GM21390 (cell line): ENCODE measurements around the gene COL26A1.
"Not testable (repeated sequence)": the region's sequence is repeated elsewhere in the genome, so short reads cannot be mapped to it uniquely, and the experiment has no call there.

ENCODE experiments used
- ATAC-seq: cut with Tn5 transposase; IDR thresholded peaks from one replicate; pipeline ENCODE4 v1.9.1; 2021; ENCODE audit not compliant: unreplicated experiment

Gene COL26A1

DNA sequence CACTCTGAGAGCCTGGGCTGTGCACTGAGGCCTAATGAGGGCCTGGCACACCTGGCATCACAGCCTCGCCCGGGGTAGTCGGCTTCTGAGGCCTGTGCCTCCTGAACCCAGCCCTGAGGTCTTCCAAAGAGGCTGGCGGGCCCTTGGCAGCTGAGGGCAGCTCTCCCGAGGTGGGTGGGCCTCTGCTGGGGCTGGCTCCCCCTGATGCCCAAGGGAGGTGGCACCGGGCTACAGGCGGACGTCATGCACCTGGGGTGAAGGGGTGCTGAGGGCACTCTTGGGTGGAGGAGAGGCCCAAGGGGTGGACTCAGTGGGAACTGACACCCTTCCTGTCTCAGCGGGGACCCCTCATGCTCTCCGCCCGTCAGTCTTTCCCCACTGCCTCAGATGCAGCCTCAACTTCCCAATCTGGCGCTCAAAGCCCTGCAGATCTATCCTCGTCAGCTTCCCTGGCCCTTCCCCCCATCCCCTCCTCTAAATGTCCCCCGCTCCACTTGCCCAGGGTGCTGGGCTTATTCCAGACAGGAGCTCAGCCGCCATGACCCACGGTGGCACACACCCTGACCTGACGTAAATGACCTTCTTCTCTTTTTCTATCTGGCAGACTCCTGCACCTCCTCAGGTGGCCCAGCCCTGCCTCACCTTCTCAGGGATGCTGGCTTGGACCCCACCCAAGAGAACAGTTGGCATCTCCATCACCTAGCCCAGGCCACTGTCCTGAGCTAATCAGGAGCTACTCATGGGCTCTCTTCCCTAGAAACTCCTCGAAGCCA is 228.2 kb downstream of the COL26A1 start:
- no peak for ATAC-seq

DNA sequence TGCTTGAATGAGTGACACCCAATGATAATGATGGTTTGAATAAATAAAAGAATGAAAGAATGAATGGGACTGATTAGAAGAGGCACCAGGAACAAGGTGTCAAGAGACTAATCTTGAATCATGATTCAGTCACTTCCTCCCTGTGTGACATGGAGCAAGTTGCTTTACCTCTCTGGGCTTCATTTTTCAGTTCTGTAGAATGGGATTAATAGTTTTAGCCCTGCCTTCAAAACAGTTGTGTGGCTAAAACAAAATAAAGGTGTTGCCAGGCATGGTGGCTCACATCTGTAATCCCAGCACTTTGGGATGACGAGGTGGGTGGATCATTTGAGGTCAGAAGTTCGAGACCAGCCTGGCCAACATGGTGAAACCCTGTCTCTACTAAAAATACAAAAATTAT is 228.8 kb downstream of the COL26A1 start:
- ATAC-seq = no peak

DNA sequence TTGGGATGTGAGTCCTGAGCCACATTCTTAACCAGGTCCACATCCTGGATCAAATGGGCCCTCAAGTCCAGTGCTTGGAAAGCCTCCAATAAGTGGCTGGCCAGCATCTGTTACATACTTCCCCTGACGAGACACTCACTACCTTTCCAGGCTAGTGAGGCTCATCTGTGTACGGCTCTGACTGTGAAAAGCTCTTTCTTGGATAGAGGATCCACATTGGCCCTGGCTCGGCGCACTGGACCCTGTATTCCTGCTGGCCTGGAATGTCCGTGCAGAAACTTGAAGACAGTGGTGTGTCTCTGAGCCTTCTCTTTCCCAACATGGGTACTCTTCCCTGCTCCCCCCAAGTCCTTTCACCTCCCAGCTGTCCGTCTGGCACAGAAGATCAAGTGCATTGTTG is 230.9 kb downstream of the COL26A1 start:
- ATAC-seq = no peak

DNA sequence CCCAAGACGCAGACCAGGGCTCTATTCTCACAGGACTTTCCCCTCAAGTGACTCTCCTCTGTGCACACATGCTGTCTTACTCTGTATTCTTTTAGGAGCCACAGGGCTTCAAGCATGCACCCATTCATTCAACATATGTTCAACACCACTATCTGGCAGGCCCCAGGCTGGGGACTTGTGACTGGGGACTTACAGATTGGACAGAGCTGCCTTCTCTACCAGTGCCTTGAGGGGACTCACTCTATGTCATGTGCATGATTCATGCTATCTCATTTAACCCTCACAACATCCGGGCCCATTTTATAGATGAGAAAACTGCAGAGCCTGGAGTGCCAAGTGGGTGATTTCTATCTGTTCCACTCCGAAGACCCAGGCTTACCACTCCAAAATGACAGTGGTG is 232.1 kb downstream of the COL26A1 start:
- no peak for ATAC-seq

DNA sequence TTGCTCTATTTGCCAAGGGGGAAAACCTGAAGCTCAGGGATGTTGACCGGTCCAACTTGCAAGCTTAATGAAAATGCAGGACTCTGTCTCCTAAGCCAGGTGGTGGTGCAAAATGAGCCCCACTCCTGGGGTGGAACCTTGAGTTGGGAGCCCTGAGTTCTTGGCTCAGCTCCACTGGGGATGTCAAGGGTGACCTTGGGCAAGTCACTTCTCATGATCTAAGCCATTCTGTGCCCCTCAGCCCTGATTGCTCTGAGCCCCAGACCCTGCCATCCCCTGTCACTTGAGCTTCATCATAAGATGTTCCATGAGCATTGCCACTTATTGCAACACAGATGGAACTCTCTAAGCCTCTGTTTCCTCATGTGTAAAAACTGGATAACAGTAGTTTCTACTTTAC is 232.6 kb downstream of the COL26A1 start:
- ATAC-seq = no peak

DNA sequence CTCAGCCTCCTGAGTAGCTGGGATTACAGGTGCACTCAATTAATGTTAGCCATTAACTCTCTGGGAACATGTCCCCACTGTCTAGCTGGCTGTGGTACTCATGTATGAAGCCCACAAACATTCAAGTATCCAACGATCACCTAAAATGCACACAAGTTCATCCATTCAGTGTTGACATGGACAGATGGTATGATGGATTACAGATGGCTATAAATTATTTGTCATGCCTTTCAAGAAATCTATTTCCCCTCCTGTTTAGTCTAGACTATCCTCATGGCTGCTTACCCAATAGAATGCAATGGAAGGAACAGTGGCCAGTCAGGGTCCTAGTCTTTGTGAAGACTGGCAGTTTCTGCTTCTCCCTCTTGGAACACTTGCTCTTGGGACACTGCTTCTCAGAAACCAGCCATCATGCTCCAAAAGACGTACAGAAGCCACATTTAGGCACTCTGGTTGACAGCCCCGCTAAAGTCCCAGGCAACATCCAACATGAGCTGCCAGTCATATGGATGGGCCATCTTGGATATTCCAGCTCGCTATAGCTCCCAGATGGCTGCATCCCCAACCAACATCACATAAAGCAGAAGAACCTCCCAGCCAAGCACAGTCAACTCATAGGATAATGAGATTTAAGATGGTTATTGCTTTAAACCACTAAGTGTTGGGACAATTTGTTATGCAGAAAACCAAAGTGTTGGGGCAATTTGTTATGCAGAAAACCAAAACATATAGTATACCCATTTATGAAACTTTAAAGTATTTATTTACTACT is 233.3 kb downstream of the COL26A1 start:
- ATAC-seq = no peak

DNA sequence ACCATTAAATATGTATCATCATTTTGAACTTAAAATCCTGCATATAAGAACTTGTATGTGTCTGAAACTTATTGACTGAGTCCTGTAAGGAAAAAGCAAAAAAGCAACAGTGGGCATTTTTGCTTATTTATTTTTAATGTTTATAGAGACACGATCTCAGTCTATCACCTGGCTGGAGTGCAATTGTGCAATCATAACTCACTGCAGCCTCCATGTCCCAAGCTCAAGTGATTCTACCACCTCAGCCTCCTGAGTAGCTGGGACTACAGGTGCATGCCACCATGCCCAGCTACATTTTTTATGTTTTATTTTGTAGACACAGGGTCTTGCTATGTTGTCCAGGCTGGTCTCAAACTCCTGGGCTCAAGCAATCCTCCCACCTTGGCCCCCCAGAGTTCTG is 234.2 kb downstream of the COL26A1 start:
- no peak for ATAC-seq

DNA sequence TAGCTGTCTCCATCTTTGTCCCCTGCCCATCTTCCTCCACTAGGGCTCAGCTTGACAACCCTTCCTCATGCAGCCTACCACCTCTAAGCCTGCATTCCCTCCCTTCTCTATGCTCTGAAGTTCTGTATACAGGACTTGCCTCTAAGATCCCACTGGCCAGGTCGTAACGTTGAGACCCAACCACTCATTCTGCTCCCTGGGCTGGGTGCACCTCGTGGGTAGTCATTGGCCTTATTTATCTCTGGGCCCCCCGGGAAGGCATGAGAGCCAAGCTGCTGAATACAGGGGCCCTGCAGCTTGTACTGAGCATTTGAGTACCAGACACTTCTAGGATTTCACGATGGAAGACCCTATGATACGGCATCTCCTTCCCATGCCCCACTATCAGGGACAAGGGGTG is 235.3 kb downstream of the COL26A1 start:
- no peak for ATAC-seq

DNA sequence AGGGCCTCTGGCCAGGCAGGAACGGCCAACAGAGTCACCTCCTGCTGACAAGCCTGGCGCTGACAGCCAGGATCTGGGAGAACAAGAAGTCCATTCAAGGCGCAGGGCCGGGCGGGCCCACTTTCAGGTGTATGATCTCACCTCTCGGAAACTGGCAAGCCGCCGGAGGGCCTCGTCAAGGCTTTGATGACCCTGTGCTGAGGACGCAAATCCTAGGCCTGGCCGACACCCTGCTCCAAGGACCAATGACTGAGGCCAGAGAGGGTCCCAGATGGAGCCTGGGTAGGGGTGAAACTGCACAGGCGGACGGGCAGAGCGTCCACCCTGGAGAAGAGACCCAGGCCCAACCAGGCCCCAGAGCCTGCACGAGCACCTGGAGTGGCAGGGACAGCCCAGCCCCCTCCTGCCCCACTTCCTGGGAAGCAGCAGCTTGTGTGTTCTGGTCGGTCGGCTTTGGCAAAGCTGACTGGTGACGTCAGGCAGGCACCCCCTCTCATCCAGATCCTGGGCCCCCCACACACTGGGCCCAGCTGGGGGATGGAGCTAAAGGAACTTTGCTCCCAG is 235.8 kb downstream of the COL26A1 start:
- no peak for ATAC-seq

DNA sequence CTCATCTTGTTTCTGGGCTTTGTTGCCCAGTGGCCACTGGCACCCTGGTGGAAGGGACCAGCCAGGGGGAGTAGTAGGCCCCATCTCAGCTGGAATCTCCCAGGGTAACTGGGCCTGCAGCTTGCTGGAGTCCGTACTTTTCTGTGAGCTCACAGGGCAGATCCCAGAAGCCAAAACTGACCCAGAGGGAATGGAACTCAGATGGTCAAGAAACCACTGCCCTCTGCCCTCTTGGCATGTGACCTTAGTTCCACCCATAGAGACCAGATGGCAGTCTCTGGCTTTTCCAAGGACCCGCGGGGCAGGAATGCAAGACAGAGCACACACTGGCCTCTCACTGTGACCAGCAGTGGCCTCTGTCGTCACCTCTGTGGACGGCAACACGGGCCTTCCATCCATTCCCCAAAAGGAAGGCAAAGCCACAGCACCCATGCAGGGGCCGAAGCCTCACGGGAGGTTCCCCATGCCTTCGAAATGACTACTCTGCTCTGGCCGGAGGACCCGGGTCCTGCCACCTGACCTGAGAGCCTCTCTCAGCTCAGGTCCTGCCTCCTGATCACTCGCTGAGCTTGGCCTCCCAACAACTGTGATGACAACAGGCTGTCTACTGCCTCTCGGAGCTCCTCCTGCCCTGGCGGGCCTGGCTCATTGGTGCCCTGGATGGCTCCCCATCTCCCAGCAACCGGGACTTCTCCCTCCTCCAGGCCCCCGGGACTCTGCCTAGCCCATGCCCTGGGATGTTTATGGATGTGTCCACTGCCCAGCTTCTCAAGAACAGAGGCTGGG is 236.5 kb downstream of the COL26A1 start:
- no peak for ATAC-seq

DNA sequence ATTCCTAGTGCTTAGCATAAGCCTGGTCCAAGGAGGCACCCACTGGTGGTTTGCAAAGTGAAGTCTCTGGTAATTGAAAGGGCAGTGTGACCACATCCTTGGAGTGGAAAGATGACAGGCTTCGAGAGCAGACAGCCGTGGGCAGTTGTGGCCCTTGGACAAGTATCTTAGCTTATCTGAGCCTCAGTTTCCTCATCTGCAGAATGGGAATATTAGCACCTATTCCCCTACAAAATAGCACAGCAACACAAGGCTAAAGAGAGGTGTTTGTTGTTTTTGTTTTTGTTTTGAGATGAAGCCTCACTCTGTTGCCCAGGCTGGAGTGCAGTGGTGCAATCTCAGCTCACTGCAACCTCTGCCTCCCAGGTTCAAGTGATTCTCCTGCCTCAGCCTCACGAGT is 237.1 kb downstream of the COL26A1 start:
- no peak for ATAC-seq

DNA sequence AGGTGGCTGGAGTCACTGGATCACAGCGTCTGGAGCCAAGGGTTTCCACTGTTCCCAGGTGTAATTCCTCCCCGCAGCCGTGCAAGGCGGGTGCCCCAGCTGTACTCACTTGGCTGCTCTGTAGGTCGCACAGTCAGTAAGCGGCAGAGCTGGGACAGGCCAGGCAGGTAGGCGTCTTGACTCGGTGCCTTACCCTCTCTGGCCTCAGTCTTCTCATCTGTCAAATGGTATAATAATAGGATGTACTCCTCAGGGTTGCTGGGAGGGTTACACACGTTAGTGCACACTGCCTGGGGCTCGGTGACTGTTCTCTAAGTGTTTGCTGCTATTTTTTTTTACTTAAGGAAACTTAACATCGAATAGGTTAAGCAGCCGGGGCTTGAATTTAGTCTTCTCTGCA is 239.4 kb downstream of the COL26A1 start:
- ATAC-seq = no peak

DNA sequence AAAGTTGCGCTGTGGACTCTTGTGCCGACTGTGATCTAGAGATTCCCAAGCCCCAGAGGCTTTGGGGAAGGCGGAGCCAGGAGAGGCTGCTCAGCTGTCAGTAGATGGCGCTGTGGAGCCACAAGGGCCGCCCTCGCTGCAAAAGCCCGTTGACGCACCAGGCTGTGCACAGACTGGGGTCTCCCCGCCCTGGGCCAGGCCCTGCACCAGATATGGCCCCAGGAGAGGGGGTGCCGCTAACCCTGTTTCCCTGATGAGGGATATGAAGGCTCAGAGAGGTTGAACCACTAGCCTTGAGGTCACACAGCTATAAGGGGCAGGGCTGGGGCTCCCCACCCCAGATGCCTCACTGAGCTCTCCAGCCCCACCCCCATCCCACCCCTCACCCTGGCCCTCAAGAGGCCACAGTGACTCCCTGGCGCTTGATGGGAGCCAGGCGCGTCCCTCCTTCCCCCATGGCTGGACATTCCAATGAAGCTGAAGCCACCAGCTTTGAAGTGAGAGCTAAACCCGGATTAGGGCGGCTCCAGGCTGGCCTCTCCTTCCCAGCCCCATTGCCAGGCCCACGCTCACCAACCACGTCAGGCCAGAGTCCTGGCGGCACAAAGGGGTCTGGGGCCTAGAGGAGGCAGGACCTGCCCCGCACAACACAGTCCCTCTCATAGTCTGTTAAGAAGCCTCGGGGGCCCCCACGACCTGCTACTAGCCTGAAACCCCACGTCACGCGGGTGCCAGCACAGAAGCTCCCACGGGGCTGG is 240.0 kb downstream of the COL26A1 start:
- peak; percentile 69 for ATAC-seq

DNA sequence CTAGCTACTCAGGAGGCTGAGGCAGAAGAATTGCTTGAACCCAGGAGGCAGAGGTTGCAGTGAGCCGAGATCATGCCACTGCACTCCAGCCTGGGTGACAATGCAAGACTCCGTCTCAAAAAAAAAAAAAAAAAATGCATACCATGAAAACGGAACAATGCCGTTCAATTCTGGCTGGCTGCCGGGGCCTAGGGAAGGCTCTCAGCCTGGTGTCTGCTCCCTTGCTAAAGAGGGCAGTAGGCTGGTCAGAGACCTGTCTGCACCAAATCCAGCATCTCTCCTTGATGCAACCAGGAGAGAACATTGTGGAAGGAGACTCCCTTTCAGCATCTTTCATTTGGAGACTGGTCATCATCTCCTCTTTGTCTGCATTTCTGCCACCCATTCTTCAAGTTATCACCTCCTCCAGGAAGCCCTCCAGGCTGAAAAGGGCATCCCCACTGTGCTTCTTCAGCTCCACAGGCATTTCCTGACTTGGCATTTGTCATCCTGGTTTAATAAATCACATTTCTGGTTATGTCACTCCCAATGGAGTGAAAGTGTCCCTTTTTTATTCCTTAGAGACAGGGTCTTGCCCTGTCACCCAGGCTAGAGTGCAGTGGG is 241.8 kb downstream of the COL26A1 start:
- ATAC-seq = no peak

DNA sequence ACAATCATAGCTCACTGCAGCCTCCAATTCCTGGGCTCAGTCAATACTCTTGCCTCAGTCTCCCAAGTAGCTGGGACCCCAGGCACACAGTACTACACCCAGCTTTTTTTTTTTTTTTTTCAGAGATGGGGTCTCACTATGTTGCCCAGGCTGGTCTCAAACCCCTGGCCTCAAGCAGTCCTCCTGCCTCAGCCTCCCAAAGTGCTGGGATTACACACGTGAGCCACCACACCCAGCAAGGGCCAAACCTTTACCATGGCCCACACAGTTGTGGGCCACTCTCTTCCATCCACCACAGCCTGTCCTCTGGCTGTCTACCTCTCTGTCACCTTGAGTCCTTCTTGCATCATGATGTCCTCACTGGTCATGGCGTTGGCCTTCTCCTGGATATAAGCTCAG is 242.3 kb downstream of the COL26A1 start:
- not testable (repeated sequence) for ATAC-seq

DNA sequence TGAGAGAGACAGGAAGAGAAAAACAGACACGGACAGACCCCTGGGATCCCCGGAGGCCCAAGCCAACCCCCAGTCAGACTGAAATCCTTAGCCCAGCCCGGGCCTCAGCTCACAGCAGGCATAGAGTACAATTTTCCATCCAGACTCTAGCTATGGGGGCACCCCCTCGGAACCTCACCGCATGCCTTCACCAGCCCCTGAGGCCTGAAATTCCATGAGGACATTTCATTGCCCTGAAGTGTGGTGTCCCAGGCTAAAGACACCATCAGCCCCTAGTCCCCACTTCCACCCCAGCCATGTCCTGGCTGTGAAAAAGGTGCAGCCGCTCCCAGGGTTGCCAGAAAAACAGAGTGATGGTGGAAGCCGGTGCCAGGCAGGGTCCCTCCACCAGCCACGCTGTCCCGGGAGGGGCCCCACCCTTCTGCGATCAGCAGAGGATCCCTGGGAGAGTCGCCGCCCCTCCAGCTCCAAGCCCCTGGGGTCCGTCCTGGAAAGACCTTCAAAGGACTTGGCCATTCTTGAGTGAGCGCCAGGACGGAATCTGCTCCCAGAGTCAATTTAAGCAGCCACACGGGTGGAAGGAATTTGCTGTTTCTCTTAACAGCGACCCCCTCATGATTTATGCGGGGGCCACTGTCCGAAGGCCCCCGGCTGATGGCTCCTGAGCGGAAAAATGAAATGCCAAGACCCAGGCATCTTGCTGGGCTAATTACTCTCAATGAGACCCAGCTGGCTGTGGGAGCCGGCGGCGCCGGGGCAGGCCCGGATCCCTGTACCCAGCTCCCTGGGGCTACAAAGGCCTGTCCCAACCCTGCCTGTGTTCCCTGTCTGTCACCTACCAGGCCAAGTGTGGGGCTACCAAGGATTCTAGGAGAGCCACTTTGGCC is 243.2 kb downstream of the COL26A1 start:
- no peak for ATAC-seq

DNA sequence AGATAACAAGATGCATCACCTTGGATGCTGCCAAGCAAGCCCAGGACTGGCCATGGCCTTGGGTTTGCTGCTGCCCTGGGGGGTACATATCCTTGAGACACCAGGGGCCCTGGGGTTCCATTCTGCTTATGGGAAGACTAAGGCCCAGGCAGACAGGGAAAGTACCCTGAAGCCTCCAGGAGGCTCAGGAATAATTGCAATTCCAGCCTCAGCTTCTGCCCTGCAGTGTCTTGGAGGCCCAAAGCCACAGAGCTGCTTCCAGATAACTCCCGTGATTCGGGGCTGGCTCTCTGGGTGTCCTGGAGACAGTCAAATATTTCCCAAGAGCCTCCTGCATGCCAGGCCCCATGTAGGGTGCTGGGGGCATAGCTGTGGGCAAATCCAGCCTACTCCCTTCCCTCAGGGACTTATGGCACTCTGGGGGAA is 243.8 kb downstream of the COL26A1 start:
- ATAC-seq = no peak
